Gastrocnemius medialis (tissue), 4 donors: ENCODE results near the gene MZB1. TPM values are rescaled to one million over a fixed set of nuclear protein-coding genes. Genes with fewer than 3 reads are reported as not detected.
"Not testable (repeated sequence)": the region's sequence is repeated elsewhere in the genome, so short reads cannot be mapped to it uniquely, and the experiment has no call there.

ENCODE experiments used
- ATAC-seq, 2 donors: fragments of 150-250 bp; one replicate each; pipeline ENCODE4 v1.9.1; 2016
- DNase-seq, 2 donors: peaks; one replicate each; pipeline ENCODE4 v3.0.0-alpha.2; 2019
- H3K27ac ChIP-seq, 4 donors: fragments of 200-600 bp; sonication (generic); 1 replicate in 1 of 4; 2 replicates in 3 of 4; pipeline ENCODE4 v1.5.1; 2016 to 2018; ENCODE audit warnings: mild to moderate bottlenecking in 2 of 4, moderate library complexity in 1 of 4
- H3K27me3 ChIP-seq, 3 donors: fragments of 200-600 bp; sonication (generic) in 2 of 3; 1 replicate in 1 of 3; 2 replicates in 2 of 3; pipeline versions ENCODE4 v1.5.1 to v1.6.0; 2016 to 2019; ENCODE audit warnings: mild to moderate bottlenecking in 1 of 3, moderate library complexity in 1 of 3
- H3K36me3 ChIP-seq, 2 donors: fragments of 200-600 bp; sonication (generic) in 1 of 2; one replicate each; pipeline ENCODE4 v1.5.1; 2017 to 2018
- H3K4me1 ChIP-seq, 2 donors: fragments of 200-600 bp; sonication (generic) in 1 of 2; one replicate each; pipeline ENCODE4 v1.5.1; 2016 to 2017; ENCODE audit warnings: mild to moderate bottlenecking in 2 of 2
- H3K4me3 ChIP-seq, 4 donors: fragments of 200-600 bp; sonication (generic) in 3 of 4; 1 replicate in 1 of 4; 2 replicates in 3 of 4; pipeline ENCODE4 v1.5.1; 2016 to 2019; ENCODE audit warnings: mild to moderate bottlenecking in 2 of 4
- H3K9me3 ChIP-seq, 3 donors: fragments of 200-600 bp; sonication (generic) in 2 of 3; 1 replicate in 1 of 3; 2 replicates in 2 of 3; pipeline ENCODE4 v1.5.1; 2016 to 2019
- POLR2A ChIP-seq, 2 donors: fragments of 450-650 bp; IDR thresholded peaks; one replicate each; pipeline ENCODE4 v1.6.1; 2017; ENCODE audit warnings: antibody characterized with exemption in 2 of 2, mild to moderate bottlenecking in 2 of 2, moderate library complexity in 2 of 2
- in situ Hi-C, 4 donors: fragments of 200-750 bp; cut with MboI; loops; one replicate each; pipeline versions ENCODE4 v1.15.0 to v1.8.0; 2017; ENCODE audit warnings: low sequenced_read_pairs in 4 of 4
- intact Hi-C: fragments of 100-400 bp; cut with DNase I; formaldehyde crosslinking; loops from one replicate; pipeline ENCODE4 v1.15.1; 2023; ENCODE audit warnings: low total_unique reads
- total RNA-seq, 4 donors: library from RNA; depleted of rRNA; stranded (reverse); fragments of >200 nt; gene quantifications; one replicate each; pipeline versions ENCODE4 v1.1.0 to v1.2.3, GENCODE V29; 2016
- TF ChIP-seq, protein P1 (sequence below), 5 experiments: fragments of 450-650 bp in 3 of 5; fragments of 200-600 bp in 2 of 5; sonication (generic) in 2 of 5; IDR thresholded peaks in 4 of 5; conservative IDR thresholded peaks in 1 of 5; 1 replicate in 4 of 5; 2 replicates in 1 of 5; pipeline ENCODE4 v1.5.1; 2016 to 2019; ENCODE audit warnings: antibody characterized with exemption in 5 of 5, mild to moderate bottlenecking in 3 of 5, moderate library complexity in 3 of 5

MZB1 gene
- total RNA-seq, 4 donors from 2014 or later: 0.46 TPM; not detected in 3

DNA sequence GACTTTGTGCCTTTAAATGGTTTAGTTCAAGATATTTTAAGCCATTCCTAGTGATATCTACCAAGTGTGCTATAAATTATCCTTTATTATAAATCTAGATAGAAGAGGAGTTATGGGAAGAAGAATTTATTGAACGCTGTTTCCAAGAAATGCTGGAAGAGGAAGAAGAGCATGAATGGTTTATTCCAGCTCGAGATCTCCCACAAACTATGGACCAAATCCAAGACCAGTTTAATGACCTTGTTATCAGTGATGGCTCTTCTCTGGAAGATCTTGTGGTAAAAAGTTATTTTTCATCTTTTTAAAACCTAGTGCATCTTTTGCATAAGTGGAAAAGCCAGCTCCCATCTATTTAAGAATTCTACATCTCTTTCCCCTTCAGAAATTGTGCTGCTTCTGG, 25.2 kb downstream of the MZB1 start:
- intact Hi-C loops: no loop called here
- Histone ChIP-seq H3K36me3 (peaks cover 0 to 46% of the 10 kb centered on the region in 2 donors), H3K9me3 (no peaks in the 10 kb centered on the region), H3K27me3 (no peaks in the 10 kb centered on the region), H3K4me1 (peaks cover 14 to 18% of the 10 kb centered on the region in 2 donors), H3K4me3 (no peak overlapping the region), H3K27ac (no peak overlapping the region)
- ATAC-seq: no peak
- no peak for DNase-seq
- TF ChIP-seq POLR2A (IDR thresholded peaks at IDR 0.05): no peak
- TF ChIP-seq, protein P1, sequence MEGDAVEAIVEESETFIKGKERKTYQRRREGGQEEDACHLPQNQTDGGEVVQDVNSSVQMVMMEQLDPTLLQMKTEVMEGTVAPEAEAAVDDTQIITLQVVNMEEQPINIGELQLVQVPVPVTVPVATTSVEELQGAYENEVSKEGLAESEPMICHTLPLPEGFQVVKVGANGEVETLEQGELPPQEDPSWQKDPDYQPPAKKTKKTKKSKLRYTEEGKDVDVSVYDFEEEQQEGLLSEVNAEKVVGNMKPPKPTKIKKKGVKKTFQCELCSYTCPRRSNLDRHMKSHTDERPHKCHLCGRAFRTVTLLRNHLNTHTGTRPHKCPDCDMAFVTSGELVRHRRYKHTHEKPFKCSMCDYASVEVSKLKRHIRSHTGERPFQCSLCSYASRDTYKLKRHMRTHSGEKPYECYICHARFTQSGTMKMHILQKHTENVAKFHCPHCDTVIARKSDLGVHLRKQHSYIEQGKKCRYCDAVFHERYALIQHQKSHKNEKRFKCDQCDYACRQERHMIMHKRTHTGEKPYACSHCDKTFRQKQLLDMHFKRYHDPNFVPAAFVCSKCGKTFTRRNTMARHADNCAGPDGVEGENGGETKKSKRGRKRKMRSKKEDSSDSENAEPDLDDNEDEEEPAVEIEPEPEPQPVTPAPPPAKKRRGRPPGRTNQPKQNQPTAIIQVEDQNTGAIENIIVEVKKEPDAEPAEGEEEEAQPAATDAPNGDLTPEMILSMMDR (IDR thresholded peaks at IDR 0.05 in 4 of 5, conservative IDR thresholded peaks at IDR 0.05 in 1 of 5): no peak
- in situ Hi-C loops: no loop called here

DNA sequence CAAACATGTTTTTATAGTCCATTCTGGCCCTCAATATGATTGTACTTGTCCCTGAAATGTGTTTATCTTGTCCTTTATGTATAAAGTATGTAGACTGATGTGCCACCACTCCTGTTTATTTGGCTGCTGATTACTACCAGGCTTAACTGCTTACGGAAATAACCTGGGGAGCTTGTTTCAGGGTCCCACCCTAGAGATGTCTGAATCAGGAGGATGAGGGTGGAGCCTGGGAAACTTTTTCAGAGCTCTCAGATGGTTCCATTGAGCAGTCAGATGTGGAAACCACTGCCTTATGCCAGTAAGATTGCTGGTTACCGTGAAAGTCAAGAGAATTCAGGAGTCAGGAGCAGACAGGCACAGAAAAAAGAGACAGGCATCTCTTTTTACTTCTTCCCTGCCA, 25.8 kb downstream of the MZB1 start:
- intact Hi-C loops (no loop called here), in situ Hi-C loops (no loop called here)
- Histone ChIP-seq H3K4me1 (peaks cover 9 to 13% of the 10 kb centered on the region in 2 donors), H3K27ac (no peak overlapping the region), H3K36me3 (peaks cover 0 to 46% of the 10 kb centered on the region in 2 donors), H3K27me3 (no peaks in the 10 kb centered on the region), H3K4me3 (no peak overlapping the region), H3K9me3 (no peaks in the 10 kb centered on the region)
- no peak for DNase-seq
- no peak for ATAC-seq
- TF ChIP-seq, protein P1 (IDR thresholded peaks at IDR 0.05 in 4 of 5, conservative IDR thresholded peaks at IDR 0.05 in 1 of 5): no peak
- TF ChIP-seq POLR2A (IDR thresholded peaks at IDR 0.05): no peak

DNA sequence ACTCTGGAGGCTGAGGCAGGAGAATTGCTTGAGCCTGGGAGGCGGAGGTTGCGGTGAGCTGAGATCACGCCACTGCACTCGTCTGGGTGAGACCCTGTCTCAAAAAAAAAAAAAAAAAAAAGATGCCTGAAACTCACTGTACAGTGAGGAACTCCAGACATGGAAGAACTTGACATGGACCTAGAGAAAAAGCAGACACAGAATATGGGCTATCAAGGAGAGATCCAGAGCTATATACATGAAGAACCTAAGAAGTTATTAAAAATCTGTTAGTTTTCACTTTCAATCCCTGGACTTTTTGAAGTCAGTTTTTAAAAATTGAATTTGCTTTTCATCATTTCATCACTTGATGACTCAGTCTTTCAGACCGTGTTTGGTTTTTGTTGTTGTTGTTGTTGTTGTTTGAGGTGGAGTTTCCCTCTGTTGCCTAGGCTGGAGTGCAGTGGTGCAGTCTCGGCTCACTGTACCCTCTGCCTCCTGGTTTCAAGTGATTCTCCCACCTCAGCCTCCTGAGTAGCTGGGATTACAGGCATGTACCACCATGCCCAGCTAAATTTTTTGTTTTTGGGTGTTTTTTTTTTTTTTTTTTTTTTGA, 27.8 kb downstream of the MZB1 start:
- Histone ChIP-seq H3K27ac (no peak overlapping the region), H3K27me3 (no peaks in the 10 kb centered on the region), H3K36me3 (peaks cover 0 to 39% of the 10 kb centered on the region in 2 donors), H3K4me3 (no peak overlapping the region), H3K9me3 (no peaks in the 10 kb centered on the region), H3K4me1 (peaks cover 5 to 6% of the 10 kb centered on the region in 2 donors)
- in situ Hi-C loops: no loop called here
- intact Hi-C loops: no loop called here
- DNase-seq (no peak), ATAC-seq (no peak)
- TF ChIP-seq, protein P1 (IDR thresholded peaks at IDR 0.05 in 4 of 5, conservative IDR thresholded peaks at IDR 0.05 in 1 of 5): no peak
- no peak for TF ChIP-seq POLR2A (IDR thresholded peaks at IDR 0.05)

DNA sequence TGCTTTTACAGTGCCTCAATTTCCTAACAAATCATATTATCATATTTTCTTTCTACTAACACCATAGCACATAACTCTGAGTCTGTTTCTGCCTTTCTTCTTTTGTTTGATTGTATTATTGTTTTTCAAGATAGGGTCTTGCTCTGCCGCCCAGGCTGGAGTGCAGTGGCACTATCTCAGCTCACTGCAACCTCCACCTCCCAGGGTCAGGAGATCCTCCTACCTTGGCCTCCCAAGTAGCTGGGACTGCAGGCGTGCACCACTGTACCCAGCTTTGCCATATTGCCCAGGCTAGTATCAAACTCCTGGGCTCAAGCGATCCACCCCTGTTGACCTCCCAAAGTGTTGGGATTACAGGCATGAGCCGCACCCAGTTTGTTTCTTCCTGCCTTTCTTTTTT, 29.3 kb downstream of the MZB1 start:
- DNase-seq (no peak), ATAC-seq (no peak)
- Histone ChIP-seq H3K9me3 (no peaks in the 10 kb centered on the region), H3K27ac (no peak overlapping the region), H3K4me3 (no peak overlapping the region), H3K27me3 (no peaks in the 10 kb centered on the region), H3K36me3 (peaks cover 0 to 23% of the 10 kb centered on the region in 2 donors), H3K4me1 (peaks cover 5 to 6% of the 10 kb centered on the region in 2 donors)
- intact Hi-C loops: no loop called here
- in situ Hi-C loops: no loop called here
- no peak for TF ChIP-seq POLR2A (IDR thresholded peaks at IDR 0.05)
- TF ChIP-seq, protein P1 (IDR thresholded peaks at IDR 0.05 in 4 of 5, conservative IDR thresholded peaks at IDR 0.05 in 1 of 5): no peak

DNA sequence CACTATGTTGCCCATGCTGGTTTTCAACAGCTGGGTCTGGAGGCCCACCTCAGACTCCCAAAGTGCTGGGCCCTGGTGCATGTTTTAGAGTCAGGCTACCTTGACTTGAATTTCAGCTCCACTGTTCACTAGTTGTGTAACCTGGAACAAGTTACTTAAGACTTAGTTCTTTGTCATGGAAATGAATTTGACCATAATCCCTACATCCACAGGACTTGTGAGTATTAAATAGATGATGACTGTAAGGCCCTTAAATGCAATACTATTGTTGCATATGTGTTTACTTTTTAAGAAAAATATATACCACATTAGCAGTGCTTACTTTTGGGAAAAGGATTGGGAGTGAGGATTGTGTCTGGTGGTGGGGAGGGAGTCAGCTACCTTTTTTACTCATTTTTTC, 31.6 kb downstream of the MZB1 start:
- H3K27me3 ChIP-seq: no peaks in the 10 kb centered on the region
- DNase-seq (no peak), ATAC-seq (no peak)
- no peaks in the 10 kb centered on the region for H3K36me3 ChIP-seq
- in situ Hi-C loops: no loop called here
- no peaks in the 10 kb centered on the region for H3K9me3 ChIP-seq
- H3K4me3 ChIP-seq: no peak overlapping the region
- no peak overlapping the region for H3K27ac ChIP-seq
- peaks cover 7 to 10% of the 10 kb centered on the region in 2 donors for H3K4me1 ChIP-seq
- TF ChIP-seq, protein P1 (IDR thresholded peaks at IDR 0.05 in 4 of 5, conservative IDR thresholded peaks at IDR 0.05 in 1 of 5): no peak
- TF ChIP-seq POLR2A (IDR thresholded peaks at IDR 0.05): no peak
- intact Hi-C loops: no loop called here

DNA sequence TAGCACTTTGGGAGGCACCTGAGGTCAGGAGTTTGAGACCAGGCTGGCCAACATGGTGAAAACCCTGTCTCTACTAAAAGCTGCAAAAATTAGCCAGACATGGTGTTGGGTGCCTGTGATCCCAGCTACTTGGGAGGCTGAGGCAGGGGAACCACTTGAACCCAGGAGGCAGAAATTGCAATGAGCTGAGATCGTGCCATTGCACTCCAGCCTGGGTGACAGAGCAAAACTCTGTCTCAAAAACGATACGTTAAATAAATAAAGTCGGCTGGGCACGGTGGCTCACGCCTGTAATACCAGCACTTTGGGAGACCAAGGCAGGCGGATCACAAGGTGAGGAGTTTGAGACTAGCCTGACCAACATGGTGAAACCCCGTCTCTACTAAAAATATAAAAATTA, 33.8 kb downstream of the MZB1 start:
- H3K36me3 ChIP-seq, in situ Hi-C loops, H3K27ac ChIP-seq, H3K27me3 ChIP-seq, intact Hi-C loops, DNase-seq, H3K4me3 ChIP-seq, ATAC-seq, H3K9me3 ChIP-seq: not testable (repeated sequence)
- H3K4me1 ChIP-seq: peaks cover 23 to 27% of the 10 kb centered on the region in 2 donors
